LNCAP (cell line): ENCODE results near the gene CCDC141.

ENCODE experiments used
- TF ChIP-seq, protein P1 (sequence below): fragments of 450-650 bp; IDR thresholded peaks from 2 replicates; pipeline ENCODE4 v1.5.1; 2017; ENCODE audit warnings: mild to moderate bottlenecking

CCDC141 gene

DNA sequence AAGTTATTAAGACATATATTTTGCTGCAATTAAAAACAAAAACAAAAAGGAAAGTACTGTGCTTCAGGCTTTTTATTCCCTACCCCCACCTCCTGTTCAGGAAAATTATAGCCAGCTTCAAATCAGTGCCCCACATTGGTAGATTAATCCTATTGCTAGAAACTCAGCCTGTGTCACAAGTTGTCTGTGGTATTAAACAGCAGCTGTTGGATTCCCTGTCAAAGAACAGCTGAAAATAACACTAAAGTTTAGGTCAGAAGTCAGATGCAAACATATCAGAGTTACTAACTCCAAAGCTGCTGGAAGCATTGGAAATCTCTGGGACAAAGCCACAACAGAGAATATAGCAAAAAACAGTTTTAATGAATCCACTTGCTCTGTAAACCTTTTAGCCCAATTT, 818 bp upstream of the CCDC141 start:
- TF ChIP-seq, protein P1, sequence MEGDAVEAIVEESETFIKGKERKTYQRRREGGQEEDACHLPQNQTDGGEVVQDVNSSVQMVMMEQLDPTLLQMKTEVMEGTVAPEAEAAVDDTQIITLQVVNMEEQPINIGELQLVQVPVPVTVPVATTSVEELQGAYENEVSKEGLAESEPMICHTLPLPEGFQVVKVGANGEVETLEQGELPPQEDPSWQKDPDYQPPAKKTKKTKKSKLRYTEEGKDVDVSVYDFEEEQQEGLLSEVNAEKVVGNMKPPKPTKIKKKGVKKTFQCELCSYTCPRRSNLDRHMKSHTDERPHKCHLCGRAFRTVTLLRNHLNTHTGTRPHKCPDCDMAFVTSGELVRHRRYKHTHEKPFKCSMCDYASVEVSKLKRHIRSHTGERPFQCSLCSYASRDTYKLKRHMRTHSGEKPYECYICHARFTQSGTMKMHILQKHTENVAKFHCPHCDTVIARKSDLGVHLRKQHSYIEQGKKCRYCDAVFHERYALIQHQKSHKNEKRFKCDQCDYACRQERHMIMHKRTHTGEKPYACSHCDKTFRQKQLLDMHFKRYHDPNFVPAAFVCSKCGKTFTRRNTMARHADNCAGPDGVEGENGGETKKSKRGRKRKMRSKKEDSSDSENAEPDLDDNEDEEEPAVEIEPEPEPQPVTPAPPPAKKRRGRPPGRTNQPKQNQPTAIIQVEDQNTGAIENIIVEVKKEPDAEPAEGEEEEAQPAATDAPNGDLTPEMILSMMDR, result no peak

DNA sequence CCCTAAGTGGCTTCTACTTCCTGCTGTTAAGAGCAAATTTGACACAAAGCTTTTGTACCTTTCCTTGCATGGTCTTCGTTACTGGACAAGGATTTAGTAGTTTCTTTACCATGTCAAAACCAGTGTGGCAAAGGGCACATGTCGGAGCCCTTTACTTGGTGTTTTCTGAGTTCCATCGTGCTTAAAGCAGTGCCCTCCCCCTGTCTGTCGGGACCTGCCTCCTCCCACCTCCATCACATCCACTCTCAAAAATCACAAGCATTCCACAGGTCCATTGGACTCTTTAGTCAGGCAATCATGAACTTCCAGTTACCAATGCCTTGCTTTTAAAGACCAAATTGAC, 763 bp downstream of the CCDC141 start:
- TF ChIP-seq, protein P1, result no peak

DNA sequence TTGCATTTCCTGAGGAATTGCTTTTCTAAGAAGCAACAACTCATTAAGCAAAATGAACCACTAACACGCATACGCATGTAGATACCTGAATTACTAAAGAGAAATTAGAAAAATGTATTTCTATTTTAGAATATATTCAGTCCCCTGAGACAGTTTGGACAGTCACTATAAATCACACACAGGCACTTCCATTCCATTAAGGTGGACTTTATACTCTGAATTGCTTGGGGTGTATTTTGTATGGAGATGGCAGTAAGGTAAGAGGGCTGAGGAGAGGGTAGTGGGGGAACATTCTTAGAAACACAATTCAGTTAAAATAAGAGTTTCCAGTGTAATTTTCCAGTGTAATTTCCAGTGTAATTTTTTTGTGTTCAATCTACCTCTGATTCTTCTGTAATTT, 1.8 kb downstream of the CCDC141 start:
- TF ChIP-seq, protein P1, result no peak

DNA sequence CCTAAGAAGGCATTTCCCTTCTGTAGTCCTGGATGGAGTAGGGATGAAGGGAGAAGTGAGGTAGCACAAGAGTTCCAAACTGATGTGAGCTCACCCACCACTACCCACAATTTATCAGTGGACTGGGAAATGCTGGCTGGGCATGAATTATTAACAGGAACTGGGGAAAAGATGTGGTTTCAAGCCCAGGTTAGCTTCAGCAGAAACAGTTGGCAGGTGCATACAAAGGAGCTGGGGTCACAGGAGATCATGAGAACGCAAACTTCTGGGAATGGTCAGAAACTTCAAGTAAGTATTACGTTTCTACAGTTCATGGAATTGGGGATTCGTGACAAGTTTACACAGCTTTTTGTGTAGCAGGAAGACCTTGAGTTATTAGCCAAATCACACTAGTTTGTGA, 5.4 kb downstream of the CCDC141 start:
- TF ChIP-seq, protein P1, result no peak

DNA sequence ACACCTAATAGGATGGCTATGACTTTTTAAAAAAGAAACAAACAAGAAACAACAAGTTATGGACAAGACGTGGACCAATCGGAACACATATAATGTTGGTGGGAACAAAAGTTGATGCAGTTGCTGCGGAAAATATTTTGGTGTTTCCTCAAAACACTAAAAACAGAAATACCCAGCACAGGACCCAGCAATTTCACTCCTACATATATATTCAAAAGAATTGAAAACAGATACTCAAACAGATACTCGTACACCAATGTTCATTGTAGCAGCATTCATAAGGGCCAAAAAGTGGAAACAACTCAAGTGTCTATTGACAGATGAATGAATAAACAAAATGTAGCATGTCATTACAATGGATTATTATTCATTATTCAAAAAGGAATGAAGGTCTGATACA, 12.1 kb downstream of the CCDC141 start:
- TF ChIP-seq, protein P1, result no peak

DNA sequence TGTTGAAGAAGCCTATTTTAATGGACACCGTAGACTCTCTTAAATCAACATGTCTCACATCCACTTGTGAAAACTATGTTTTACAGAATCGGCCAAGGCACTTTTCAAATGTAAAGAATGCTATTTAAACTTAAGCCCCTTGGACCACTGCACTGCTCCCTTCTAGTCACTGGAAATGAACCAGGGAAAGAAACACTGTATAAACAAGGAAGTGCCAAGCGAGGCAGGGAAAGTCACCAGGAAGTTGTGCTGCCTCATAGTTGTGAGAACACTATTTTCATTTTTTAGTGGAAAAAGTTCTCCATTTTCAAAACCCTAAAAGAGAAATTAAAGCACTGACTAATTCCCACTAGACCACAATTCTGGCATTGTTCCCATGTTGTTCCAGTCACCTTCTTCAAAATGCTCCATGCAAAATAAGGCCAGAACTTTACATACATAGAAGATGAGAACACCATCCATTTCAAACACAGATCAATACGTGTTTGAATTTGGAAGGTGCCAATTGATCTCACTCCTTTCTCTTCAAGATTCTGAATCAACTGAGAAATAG, 13.5 kb downstream of the CCDC141 start:
- TF ChIP-seq, protein P1, result no peak

DNA sequence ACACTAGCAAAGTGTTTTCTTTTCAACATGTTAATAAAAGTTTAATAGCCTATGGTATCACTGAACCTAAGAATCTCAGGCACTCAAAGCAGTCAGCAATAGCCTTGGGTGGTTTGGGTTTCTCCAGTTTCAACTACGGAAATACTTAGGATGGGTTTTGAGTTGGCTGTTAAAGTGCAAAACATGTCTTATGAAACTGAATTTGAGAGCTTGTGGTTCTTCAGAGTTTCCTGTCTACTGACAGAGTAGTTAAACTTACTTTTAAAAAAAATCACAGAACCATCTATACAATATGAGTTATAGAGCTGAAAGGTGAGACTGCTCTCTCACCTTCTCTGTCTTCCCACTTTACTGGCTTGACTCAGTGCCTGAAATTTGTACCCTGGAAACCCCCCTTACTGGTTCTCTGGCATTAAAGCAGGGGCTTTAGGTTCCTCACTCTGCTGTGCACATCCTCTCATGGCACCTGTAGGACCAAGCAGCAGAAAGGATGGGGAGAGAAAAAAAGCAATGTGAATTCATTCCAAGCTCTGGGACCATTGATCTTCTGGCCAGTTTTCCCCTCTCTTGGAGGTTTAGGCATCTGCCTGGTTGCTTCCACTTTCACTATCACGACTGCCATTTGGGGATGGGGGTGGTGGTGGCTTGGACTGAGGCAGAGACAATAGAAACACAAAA, 18.1 kb downstream of the CCDC141 start:
- TF ChIP-seq, protein P1, result no peak

DNA sequence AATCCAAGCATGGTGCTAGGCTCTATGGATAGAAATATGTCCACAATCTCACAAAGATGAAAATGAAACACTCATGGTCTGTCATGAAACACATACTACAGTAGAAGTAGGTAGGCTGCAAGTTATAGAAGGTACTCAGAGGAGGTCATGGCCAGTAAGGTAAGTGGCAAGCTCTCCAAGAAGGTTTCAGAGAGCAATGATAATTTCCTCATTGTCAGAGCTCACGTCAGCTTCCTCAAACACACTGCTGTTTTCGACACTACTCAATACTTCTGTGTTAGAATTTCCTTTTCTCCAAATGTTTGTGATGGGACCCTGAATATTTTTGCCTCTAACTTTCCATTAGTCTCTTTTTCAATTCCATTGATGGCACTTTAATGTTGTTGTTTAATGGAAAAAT, 25.5 kb downstream of the CCDC141 start:
- TF ChIP-seq, protein P1, result no peak
